EH (cell line): ENCODE results near the gene UQCC2.

Experiments
- DNase-seq: peaks from one replicate; pipeline ENCODE4 v3.0.0-alpha.2; 2015; ENCODE audit warnings: low read depth

Gene UQCC2

GRCh38 chr6:33711140-33712129 lies at the start of gene UQCC2:
Gene UQCC2 (minus strand): TSS chr6:33711700. CDS start chr6:33711686, 14 bp downstream.
- DNase-seq = peak; percentile 96

- no peak for DNase-seq
Observed at GRCh38 chr6:33759887-33760629, 48.6 kb upstream of the UQCC2 start.

- no peak for DNase-seq
Observed at GRCh38 chr6:33758815-33759216, 47.3 kb upstream of the UQCC2 start.

- DNase-seq = no peak
Observed at GRCh38 chr6:33757906-33758305, 46.4 kb upstream of the UQCC2 start.

GRCh38 chr6:33757113-33757512 lies 45.6 kb upstream of the UQCC2 start:
- DNase-seq = no peak

GRCh38 chr6:33756211-33756954 lies 44.9 kb upstream of the UQCC2 start:
- DNase-seq = no peak

GRCh38 chr6:33755070-33755869 lies 43.8 kb upstream of the UQCC2 start:
- no peak for DNase-seq

GRCh38 chr6:33754222-33754621 lies 42.7 kb upstream of the UQCC2 start:
- DNase-seq = no peak

GRCh38 chr6:33752646-33753015 lies 41.1 kb upstream of the UQCC2 start:
- no peak for DNase-seq

- no peak for DNase-seq
Observed at GRCh38 chr6:33751771-33752645, 40.5 kb upstream of the UQCC2 start.

GRCh38 chr6:33750244-33750991 lies 38.9 kb upstream of the UQCC2 start:
- no peak for DNase-seq

GRCh38 chr6:33749401-33749800 lies 37.9 kb upstream of the UQCC2 start:
- DNase-seq = no peak

GRCh38 chr6:33748841-33749240 lies 37.3 kb upstream of the UQCC2 start:
- no peak for DNase-seq

GRCh38 chr6:33747823-33748222 lies 36.3 kb upstream of the UQCC2 start:
- DNase-seq = no peak

GRCh38 chr6:33746651-33747100 lies 35.2 kb upstream of the UQCC2 start, which contains the start of gene IP6K3:
Gene IP6K3 (minus strand): TSS chr6:33746905. CDS start chr6:33735476, 11,429 bp downstream.
- no peak for DNase-seq

- peak; percentile 81 for DNase-seq
Observed at GRCh38 chr6:33746036-33746600, 34.6 kb upstream of the UQCC2 start.

- DNase-seq = peak; percentile 29
Observed at GRCh38 chr6:33745548-33745947, 34.0 kb upstream of the UQCC2 start.

- DNase-seq = peak; percentile 50
Observed at GRCh38 chr6:33744895-33745546, 33.5 kb upstream of the UQCC2 start.
